Karpas-422 (cell line): ENCODE data around the gene OCA2. TPM values are rescaled to one million over a fixed set of nuclear protein-coding genes. Genes with fewer than 3 reads are reported as not detected.

Experiments
- DNase-seq: peaks from one replicate; pipeline ENCODE4 v3.0.0-alpha.2; 2015
- H2AFZ ChIP-seq: fragments of 200-600 bp; sonication (generic); 2 replicates; pipeline ENCODE4 v1.6.1; 2014; ENCODE audit warnings: antibody characterized with exemption, low read length, mixed read lengths
- H3K27ac ChIP-seq: fragments of 200-600 bp; sonication (generic); 2 replicates; pipeline ENCODE4 v1.5.1; 2014; ENCODE audit warnings: mild to moderate bottlenecking, low read length, moderate library complexity
- H3K27me3 ChIP-seq: fragments of 200-600 bp; sonication (generic); 2 replicates; pipeline ENCODE4 v1.6.1; 2014; ENCODE audit warnings: low read length, mixed read lengths
- H3K36me3 ChIP-seq: fragments of 200-600 bp; sonication (generic); 2 replicates; pipeline ENCODE4 v1.6.1; 2014; ENCODE audit warnings: low read length, mixed read lengths; ENCODE audit not compliant: insufficient read depth
- H3K4me1 ChIP-seq: fragments of 200-600 bp; sonication (generic); 2 replicates; pipeline ENCODE4 v1.6.1; 2014; ENCODE audit warnings: mild to moderate bottlenecking, low read length, mixed read lengths
- H3K4me2 ChIP-seq: fragments of 200-600 bp; sonication (generic); 2 replicates; pipeline ENCODE4 v1.6.1; 2014; ENCODE audit warnings: low read length, low read depth, mild to moderate bottlenecking; ENCODE audit not compliant: poor library complexity, severe bottlenecking
- H3K4me3 ChIP-seq: fragments of 200-600 bp; sonication (generic); 2 replicates; pipeline ENCODE4 v1.5.1; 2014; ENCODE audit warnings: mild to moderate bottlenecking, antibody characterized with exemption, low read length, mixed read lengths
- H3K79me2 ChIP-seq: fragments of 200-600 bp; sonication (generic); 2 replicates; pipeline ENCODE4 v1.6.1; 2014; ENCODE audit warnings: mild to moderate bottlenecking, low read length, mixed read lengths
- H3K9ac ChIP-seq: fragments of 200-600 bp; sonication (generic); 2 replicates; pipeline ENCODE4 v1.6.0; 2014; ENCODE audit warnings: low read length
- H3K9me2 ChIP-seq: fragments of 200-600 bp; sonication (generic), shearing (Covaris generic); replicated peaks from 2 replicates; pipeline ENCODE4 v1.6.0; 2014; ENCODE audit warnings: mild to moderate bottlenecking, low read length, moderate library complexity; ENCODE audit not compliant: insufficient read depth
- H3K9me3 ChIP-seq: fragments of 300-700, 200-600 bp; sonication (generic); 2 replicates; pipeline ENCODE4 v1.6.1; 2014; ENCODE audit warnings: low read length, mixed read lengths
- H4K20me1 ChIP-seq: fragments of 200-600 bp; sonication (generic); 2 replicates; pipeline ENCODE4 v1.6.1; 2014; ENCODE audit warnings: mild to moderate bottlenecking, antibody characterized with exemption, low read length, low read depth; ENCODE audit not compliant: insufficient read depth
- total RNA-seq: library from RNA; depleted of rRNA; stranded (reverse); fragments of >200 nt; shearing (Covaris generic); gene quantifications from 2 replicates; pipeline ENCODE4 v1.2.3, GENCODE V29; 2014; ENCODE audit warnings: low replicate concordance

Gene OCA2
- total RNA-seq, 1 experiment from 2014 or later = not detected

GRCh38 chr15:27902680-27903385 is 196.3 kb downstream of the OCA2 start:
- DNase-seq = no peak

GRCh38 chr15:27899583-27900285 is 199.4 kb downstream of the OCA2 start:
- no peaks in the 10 kb centered on the region for H3K9me2 ChIP-seq
- no peaks in the 10 kb centered on the region for H3K36me3 ChIP-seq
- H2AFZ ChIP-seq = no peak overlapping the region
- DNase-seq = no peak
- H3K9me3 ChIP-seq = peaks cover 17% of the 10 kb centered on the region
- H3K4me3 ChIP-seq = no peak overlapping the region
- H4K20me1 ChIP-seq = no peaks in the 10 kb centered on the region
- no peaks in the 10 kb centered on the region for H3K27me3 ChIP-seq
- H3K4me1 ChIP-seq = no peaks in the 10 kb centered on the region
- H3K79me2 ChIP-seq = no peaks in the 10 kb centered on the region
- H3K4me2 ChIP-seq = no peak overlapping the region
- H3K9ac ChIP-seq = no peak overlapping the region
- no peak overlapping the region for H3K27ac ChIP-seq

More at GRCh38 chr15:27902680-27903385, 196.3 kb downstream of the OCA2 start:
- no peak overlapping the region for H3K4me3 ChIP-seq
- H3K79me2 ChIP-seq = no peaks in the 10 kb centered on the region
- no peak overlapping the region for H3K9ac ChIP-seq
- H3K9me2 ChIP-seq = no peaks in the 10 kb centered on the region
- no peaks in the 10 kb centered on the region for H3K27me3 ChIP-seq
- H3K27ac ChIP-seq = no peak overlapping the region
- H3K9me3 ChIP-seq = peaks cover 26% of the 10 kb centered on the region
- H2AFZ ChIP-seq = no peak overlapping the region
- no peaks in the 10 kb centered on the region for H3K4me1 ChIP-seq
- no peaks in the 10 kb centered on the region for H4K20me1 ChIP-seq
- H3K36me3 ChIP-seq = no peaks in the 10 kb centered on the region
- no peak overlapping the region for H3K4me2 ChIP-seq

GRCh38 chr15:27897481-27897880 is 201.6 kb downstream of the OCA2 start:
- Histone ChIP-seq H3K4me2 (no peak overlapping the region), H3K36me3 (no peaks in the 10 kb centered on the region), H3K4me3 (no peak overlapping the region), H3K27me3 (no peaks in the 10 kb centered on the region), H3K4me1 (no peaks in the 10 kb centered on the region), H3K27ac (no peak overlapping the region), H3K9me3 (peaks cover 19% of the 10 kb centered on the region), H3K9me2 (no peaks in the 10 kb centered on the region), H4K20me1 (no peaks in the 10 kb centered on the region), H3K9ac (no peak overlapping the region), H3K79me2 (no peaks in the 10 kb centered on the region), H2AFZ (no peak overlapping the region)
- DNase-seq = no peak

- no peaks in the 10 kb centered on the region for H3K9me2 ChIP-seq
- H3K9me3 ChIP-seq = peaks cover 30% of the 10 kb centered on the region
- no peaks in the 10 kb centered on the region for H3K79me2 ChIP-seq
- no peaks in the 10 kb centered on the region for H3K27me3 ChIP-seq
- no peaks in the 10 kb centered on the region for H3K4me1 ChIP-seq
- no peak overlapping the region for H3K9ac ChIP-seq
- H3K4me3 ChIP-seq = no peak overlapping the region
- no peaks in the 10 kb centered on the region for H3K36me3 ChIP-seq
- no peak overlapping the region for H2AFZ ChIP-seq
- H4K20me1 ChIP-seq = no peaks in the 10 kb centered on the region
- no peak for DNase-seq
- no peak overlapping the region for H3K4me2 ChIP-seq
- no peak overlapping the region for H3K27ac ChIP-seq
Observed at GRCh38 chr15:27894645-27895044, 204.5 kb downstream of the OCA2 start.

- H3K9me3 ChIP-seq = peaks cover 30% of the 10 kb centered on the region
- H3K9ac ChIP-seq = no peak overlapping the region
- no peaks in the 10 kb centered on the region for H3K27me3 ChIP-seq
- no peak overlapping the region for H3K27ac ChIP-seq
- no peak overlapping the region for H2AFZ ChIP-seq
- no peaks in the 10 kb centered on the region for H3K79me2 ChIP-seq
- H3K9me2 ChIP-seq = no peaks in the 10 kb centered on the region
- DNase-seq = no peak
- H3K4me1 ChIP-seq = no peaks in the 10 kb centered on the region
- H3K4me2 ChIP-seq = no peak overlapping the region
- no peak overlapping the region for H3K4me3 ChIP-seq
- H3K36me3 ChIP-seq = no peaks in the 10 kb centered on the region
- H4K20me1 ChIP-seq = no peaks in the 10 kb centered on the region
Observed at GRCh38 chr15:27889258-27889657, 209.9 kb downstream of the OCA2 start.

- no peak for DNase-seq
- no peaks in the 10 kb centered on the region for H3K4me1 ChIP-seq
- no peak overlapping the region for H3K4me3 ChIP-seq
- H4K20me1 ChIP-seq = no peaks in the 10 kb centered on the region
- H3K27ac ChIP-seq = no peak overlapping the region
- no peak overlapping the region for H3K9ac ChIP-seq
- H3K79me2 ChIP-seq = no peaks in the 10 kb centered on the region
- H3K9me3 ChIP-seq = peaks cover 24% of the 10 kb centered on the region
- no peak overlapping the region for H3K4me2 ChIP-seq
- no peak overlapping the region for H2AFZ ChIP-seq
- H3K9me2 ChIP-seq = no peaks in the 10 kb centered on the region
- H3K27me3 ChIP-seq = no peaks in the 10 kb centered on the region
- H3K36me3 ChIP-seq = no peaks in the 10 kb centered on the region
Observed at GRCh38 chr15:27885201-27885600, 213.9 kb downstream of the OCA2 start.

- no peaks in the 10 kb centered on the region for H3K79me2 ChIP-seq
- no peak overlapping the region for H2AFZ ChIP-seq
- no peak overlapping the region for H3K4me2 ChIP-seq
- no peaks in the 10 kb centered on the region for H3K27me3 ChIP-seq
- H3K27ac ChIP-seq = no peak overlapping the region
- no peak overlapping the region for H3K9ac ChIP-seq
- no peaks in the 10 kb centered on the region for H3K36me3 ChIP-seq
- no peaks in the 10 kb centered on the region for H3K9me2 ChIP-seq
- DNase-seq = no peak
- peaks cover 21% of the 10 kb centered on the region for H3K9me3 ChIP-seq
- H4K20me1 ChIP-seq = no peaks in the 10 kb centered on the region
- no peak overlapping the region for H3K4me3 ChIP-seq
- H3K4me1 ChIP-seq = no peaks in the 10 kb centered on the region
Observed at GRCh38 chr15:27884726-27885125, 214.4 kb downstream of the OCA2 start.

- H3K9ac ChIP-seq = no peak overlapping the region
- H3K4me1 ChIP-seq = no peaks in the 10 kb centered on the region
- H3K4me2 ChIP-seq = no peak overlapping the region
- no peak overlapping the region for H2AFZ ChIP-seq
- no peaks in the 10 kb centered on the region for H3K79me2 ChIP-seq
- peaks cover 11% of the 10 kb centered on the region for H3K9me3 ChIP-seq
- H4K20me1 ChIP-seq = no peaks in the 10 kb centered on the region
- no peak for DNase-seq
- H3K27me3 ChIP-seq = no peaks in the 10 kb centered on the region
- no peak overlapping the region for H3K27ac ChIP-seq
- H3K36me3 ChIP-seq = no peaks in the 10 kb centered on the region
- 0 out of 2 replicates have a peak, but pooled peaks cover 3% of the 10 kb centered on the region for H3K9me2 ChIP-seq
- H3K4me3 ChIP-seq = no peak overlapping the region
Observed at GRCh38 chr15:27878841-27879240, 220.3 kb downstream of the OCA2 start.
